GM23338 (cell line): ENCODE data around the gene RUFY1. TPM values are rescaled to one million over a fixed set of nuclear protein-coding genes. Genes with fewer than 3 reads are reported as not detected.

ENCODE experiments used
- ATAC-seq: fragments of 200-7000 bp; cut with Tn5 transposase; 3 replicates; pipeline ENCODE4 v1.9.1; 2020
- DNase-seq: peaks from one replicate; pipeline ENCODE4 v3.0.0-alpha.2; 2015; ENCODE audit warnings: low spot score
- H2AFZ ChIP-seq: fragments of 200-600 bp; sonication (generic); 2 replicates; pipeline ENCODE4 v1.8.0; 2016; ENCODE audit warnings: antibody characterized with exemption, mild to moderate bottlenecking, moderate library complexity
- H3F3A ChIP-seq: fragments of 200-600 bp; sonication (generic); replicated peaks from 2 replicates; pipeline ENCODE4 v1.8.0; 2017; ENCODE audit warnings: antibody characterized with exemption, mixed run types, low read depth
- H3K27ac ChIP-seq: fragments of 200-600 bp; sonication (generic); 2 replicates; pipeline ENCODE4 v1.6.1; 2016; ENCODE audit warnings: low read depth
- H3K27me3 ChIP-seq: fragments of 200-600 bp; sonication (generic); 2 replicates; pipeline ENCODE4 v1.8.0; 2016; ENCODE audit warnings: mild to moderate bottlenecking, mixed run types, moderate library complexity; ENCODE audit not compliant: insufficient read depth
- H3K36me3 ChIP-seq: fragments of 200-600 bp; sonication (generic); 2 replicates; pipeline ENCODE4 v1.8.0; 2016; ENCODE audit warnings: mild to moderate bottlenecking; ENCODE audit not compliant: insufficient read depth
- H3K4me1 ChIP-seq: fragments of 200-600 bp; sonication (generic); 2 replicates; pipeline ENCODE4 v1.8.0; 2016; ENCODE audit warnings: mild to moderate bottlenecking, moderate library complexity; ENCODE audit not compliant: insufficient read depth
- H3K4me2 ChIP-seq: fragments of 200-600 bp; sonication (generic); 2 replicates; pipeline ENCODE4 v1.7.1; 2017; ENCODE audit warnings: mixed run types
- H3K4me3 ChIP-seq: fragments of 200-600 bp; sonication (generic); 2 replicates; pipeline ENCODE4 v1.6.1; 2016; ENCODE audit warnings: mixed run types
- H3K79me2 ChIP-seq: fragments of 200-600 bp; sonication (generic); replicated peaks from 2 replicates; pipeline ENCODE4 v1.8.0; 2017; ENCODE audit warnings: mild to moderate bottlenecking; ENCODE audit not compliant: insufficient read depth
- H3K9me2 ChIP-seq: fragments of 200-600 bp; sonication (generic); 2 replicates; pipeline ENCODE4 v1.8.0; 2017; ENCODE audit not compliant: insufficient read depth
- H4K20me1 ChIP-seq: fragments of 200-600 bp; sonication (generic); replicated peaks from 2 replicates; pipeline ENCODE4 v1.8.0; 2017; ENCODE audit warnings: mild to moderate bottlenecking; ENCODE audit not compliant: insufficient read depth
- H3K27ac Mint-ChIP-seq: 2 replicates; pipeline ENCODE4 v1.8.0; 2020; ENCODE audit warnings: inconsistent platforms, mild to moderate bottlenecking, moderate library complexity, mixed read lengths
- H3K27me3 Mint-ChIP-seq: 3 replicates; pipeline ENCODE4 v1.8.0; 2022; ENCODE audit warnings: low read depth, mild to moderate bottlenecking, moderate library complexity, mixed read lengths, inconsistent platforms; ENCODE audit not compliant: insufficient read depth, poor library complexity
- H3K36me3 Mint-ChIP-seq: 3 replicates; pipeline ENCODE4 v1.8.0; 2021; ENCODE audit warnings: low read depth, mild to moderate bottlenecking, inconsistent platforms, moderate library complexity, mixed read lengths
- H3K4me1 Mint-ChIP-seq: 3 replicates; pipeline ENCODE4 v1.8.0; 2020; ENCODE audit warnings: mild to moderate bottlenecking, inconsistent platforms, mixed read lengths
- H3K4me3 Mint-ChIP-seq: 3 replicates; pipeline ENCODE4 v1.8.0; 2021; ENCODE audit warnings: moderate library complexity, mild to moderate bottlenecking, inconsistent platforms, mixed read lengths
- H3K9me3 Mint-ChIP-seq: 3 replicates; pipeline ENCODE4 v1.8.0; 2020; ENCODE audit warnings: moderate library complexity, mild to moderate bottlenecking, inconsistent platforms, mixed read lengths
- CREB1 ChIP-seq: fragments of 250-450 bp; sonication (Bioruptor Pico); IDR thresholded peaks from 2 replicates; pipeline ENCODE4 v1.5.0; 2020; ENCODE audit warnings: low read depth, mild to moderate bottlenecking, moderate library complexity
- CTCF ChIP-seq, 2 experiments: fragments of 200-600 bp in 1 of 2; sonication (generic) in 1 of 2; conservative IDR thresholded peaks; 2 replicates each; pipeline versions ENCODE4 v1.5.1 to v1.6.1; 2016 to 2017; ENCODE audit warnings: antibody characterized with exemption in 2 of 2, low read depth in 2 of 2, mild to moderate bottlenecking in 2 of 2, moderate library complexity in 1 of 2
- POLR2AphosphoS5 ChIP-seq: IDR thresholded peaks from 2 replicates; pipeline ENCODE4 v1.6.1; 2016; ENCODE audit warnings: antibody characterized with exemption, low read depth
- REST ChIP-seq: IDR thresholded peaks from one replicate; pipeline ENCODE4 v1.6.1; 2018; ENCODE audit warnings: antibody characterized with exemption; ENCODE audit not compliant: unreplicated experiment
- ZNF331 ChIP-seq: fragments of 250-450 bp; sonication (Bioruptor Pico); IDR thresholded peaks from 2 replicates; pipeline ENCODE4 v1.5.0; 2020; ENCODE audit warnings: low read depth, mild to moderate bottlenecking, moderate library complexity
- ZNF462 ChIP-seq: fragments of 250-450 bp; sonication (Bioruptor Pico); IDR thresholded peaks from 2 replicates; pipeline ENCODE4 v1.5.0; 2020; ENCODE audit warnings: mild to moderate bottlenecking, moderate library complexity
- polyA plus RNA-seq: library from polyadenylated mRNA; unstranded; fragments of >200 nt; fragmentation: Nextera tagmentation; extraction: Ambion mirVana; gene quantifications from 2 replicates; pipeline ENCODE4 v1.2.1, GENCODE V29; 2016
- total RNA-seq: library from RNA; depleted of rRNA; stranded (reverse); fragments of >200 nt; shearing (Covaris generic); gene quantifications from 2 replicates; pipeline ENCODE4 v1.2.3, GENCODE V29; 2014

RUFY1 gene
- total and polyA plus RNA-seq, 2 experiments from 2014 or later: 25.3 to 31.6 TPM

- DNase-seq: no peak
- H3K36me3 ChIP-seq: peaks cover 96% of the 10 kb centered on the region
- ATAC-seq: no peak
- H3K27ac Mint-ChIP-seq: no peak overlapping the region
- peaks cover 79% of the 10 kb centered on the region for H3F3A ChIP-seq
- no peaks in the 10 kb centered on the region for H3K9me2 ChIP-seq
- no peak overlapping the region for H3K4me3 ChIP-seq
- H3K27ac ChIP-seq: 0 out of 2 replicates have a peak overlapping the region, but pooled peaks have one; percentile 53
- no peak overlapping the region for H3K4me2 ChIP-seq
- no peak overlapping the region; the same call in 2 of the 3 replicates for H3K4me3 Mint-ChIP-seq
- H2AFZ ChIP-seq: no peak overlapping the region
- no peaks in the 10 kb centered on the region for H3K27me3 ChIP-seq
- no peaks in the 10 kb centered on the region; the same call in 1 of the 3 replicates for H3K9me3 Mint-ChIP-seq
- peaks cover 57% of the 10 kb centered on the region for H3K4me1 Mint-ChIP-seq
- peaks cover 72% of the 10 kb centered on the region for H3K79me2 ChIP-seq
- H3K27me3 Mint-ChIP-seq: peaks cover 31% of the 10 kb centered on the region
- H3K36me3 Mint-ChIP-seq: peaks cover 98% of the 10 kb centered on the region
- peaks cover 31% of the 10 kb centered on the region for H3K4me1 ChIP-seq
- peaks cover 90% of the 10 kb centered on the region for H4K20me1 ChIP-seq
- TF ChIP-seq ZNF331 (CRISPR knock-in tag) (no peak), CTCF (conservative IDR thresholded peaks at IDR 0.05; ENCODE audit: low read depth in 2 of 2) (no peak), CREB1 (CRISPR knock-in tag) (no peak), ZNF462 (no peak), POLR2AphosphoS5 (no peak), REST (no peak)
These were observed 67.6 kb downstream of the RUFY1 start for GRCh38 chr5:179617930-179618329.
